HEK293 (cell line): ENCODE measurements around the gene RHBDD1.

Experiments
- CTCF ChIA-PET: fragments of 350-600 bp; formaldehyde crosslinking; extraction: SDS; loops from one replicate; lab custom pipeline; 2021; ENCODE audit warnings: antibody characterized with exemption; lab: Yijun Ruan, JAX
- POLR2A ChIA-PET: fragments of 300-600 bp; formaldehyde crosslinking; extraction: SDS; loops from one replicate; lab custom pipeline; 2020; ENCODE audit warnings: antibody characterized with exemption, inconsistent platforms; lab: Yijun Ruan, JAX
- H3K27ac ChIP-seq: fragments of 200-500 bp; sonication (Bioruptor generic); 2 replicates; pipeline ENCODE4 v1.5.1; 2014; ENCODE audit warnings: low read depth, low read length, control low read depth, inconsistent platforms; ENCODE audit errors: extremely low read depth
- H3K36me3 ChIP-seq, 2 experiments: fragments of 200-500 bp in 1 of 2; sonication (Bioruptor generic) in 1 of 2; 1 replicate in 1 of 2; 2 replicates in 1 of 2; pipeline ENCODE4 v1.5.1; 2014 to 2017; ENCODE audit warnings: inconsistent platforms in 2 of 2, low read length in 2 of 2; ENCODE audit not compliant: control insufficient read depth in 2 of 2, insufficient read depth in 1 of 2
- H3K4me1 ChIP-seq: fragments of 200-500 bp; sonication (Bioruptor generic); 2 replicates; pipeline ENCODE4 v1.5.1; 2014; ENCODE audit warnings: mild to moderate bottlenecking, low read length, inconsistent platforms; ENCODE audit not compliant: control insufficient read depth, insufficient read depth
- H3K4me3 ChIP-seq: 2 replicates; pipeline ENCODE4 v1.5.1; 2011; ENCODE audit warnings: low read depth, mild to moderate bottlenecking, control low read depth, low read length, moderate library complexity
- H3K9me3 ChIP-seq: fragments of 200-500 bp; sonication (Bioruptor generic); 2 replicates; pipeline ENCODE4 v1.5.1; 2014; ENCODE audit warnings: low read depth, low read length, inconsistent platforms; ENCODE audit not compliant: control insufficient read depth, insufficient read depth
- GLIS2 ChIP-seq: fragments of 450-650 bp; formaldehyde crosslinking; IDR thresholded peaks from 2 replicates; pipeline ENCODE4 v1.5.1; 2016; ENCODE audit warnings: missing biosample characterization, missing genetic modification characterization
- HIC1 ChIP-seq: fragments of 450-650 bp; formaldehyde crosslinking; IDR thresholded peaks from 2 replicates; pipeline ENCODE4 v1.5.1; 2016; ENCODE audit warnings: missing biosample characterization, missing genetic modification characterization
- MZF1 ChIP-seq: fragments of 450-650 bp; formaldehyde crosslinking; IDR thresholded peaks from 2 replicates; pipeline ENCODE4 v1.5.1; 2017; ENCODE audit warnings: missing biosample characterization, missing genetic modification characterization, borderline replicate concordance
- PRDM6 ChIP-seq: fragments of 450-650 bp; formaldehyde crosslinking; IDR thresholded peaks from 2 replicates; pipeline ENCODE4 v1.5.1; 2017; ENCODE audit warnings: missing biosample characterization, missing genetic modification characterization
- ZFP37 ChIP-seq: fragments of 450-650 bp; formaldehyde crosslinking; IDR thresholded peaks from 2 replicates; pipeline ENCODE4 v1.5.1; 2016; ENCODE audit warnings: missing biosample characterization, missing genetic modification characterization
- ZNF366 ChIP-seq: fragments of 450-650 bp; formaldehyde crosslinking; conservative IDR thresholded peaks from 2 replicates; pipeline ENCODE4 v1.5.1; 2016; ENCODE audit warnings: missing biosample characterization, missing genetic modification characterization
- ZNF571 ChIP-seq: fragments of 450-650 bp; formaldehyde crosslinking; IDR thresholded peaks from 2 replicates; pipeline ENCODE4 v1.5.0; 2017; ENCODE audit warnings: missing biosample characterization, missing genetic modification characterization
- ZNF585B ChIP-seq: fragments of 450-650 bp; formaldehyde crosslinking; IDR thresholded peaks from 2 replicates; pipeline ENCODE4 v1.5.1; 2016; ENCODE audit warnings: missing biosample characterization, missing genetic modification characterization
- ZNF623 ChIP-seq: fragments of 450-650 bp; formaldehyde crosslinking; IDR thresholded peaks from 2 replicates; pipeline ENCODE4 v1.5.1; 2016; ENCODE audit warnings: missing biosample characterization, missing genetic modification characterization
- ZNF654 ChIP-seq: fragments of 450-650 bp; formaldehyde crosslinking; IDR thresholded peaks from 2 replicates; pipeline ENCODE4 v1.5.1; 2016; ENCODE audit warnings: low read depth, missing biosample characterization, missing genetic modification characterization
- ZNF660 ChIP-seq: fragments of 450-650 bp; IDR thresholded peaks from 2 replicates; pipeline ENCODE4 v1.5.1; 2018; ENCODE audit warnings: missing biosample characterization, mild to moderate bottlenecking, missing genetic modification characterization
- ZSCAN30 ChIP-seq: fragments of 450-650 bp; IDR thresholded peaks from 2 replicates; pipeline ENCODE4 v1.5.1; 2018; ENCODE audit warnings: missing biosample characterization, mild to moderate bottlenecking, missing genetic modification characterization, moderate library complexity
- TF ChIP-seq, protein P1 (sequence below): fragments of 450-650 bp; formaldehyde crosslinking; IDR thresholded peaks from 2 replicates; pipeline ENCODE4 v1.5.1; 2016; ENCODE audit warnings: missing biosample characterization, missing genetic modification characterization
- TF ChIP-seq, protein P2 (sequence below): fragments of 450-650 bp; formaldehyde crosslinking; IDR thresholded peaks from 2 replicates; pipeline ENCODE4; 2016; ENCODE audit warnings: missing biosample characterization, missing genetic modification characterization
- TF ChIP-seq, protein P3 (sequence below): fragments of 450-650 bp; formaldehyde crosslinking; IDR thresholded peaks from 2 replicates; pipeline ENCODE4 v1.5.1; 2016; ENCODE audit warnings: missing biosample characterization, missing genetic modification characterization

Gene RHBDD1

DNA sequence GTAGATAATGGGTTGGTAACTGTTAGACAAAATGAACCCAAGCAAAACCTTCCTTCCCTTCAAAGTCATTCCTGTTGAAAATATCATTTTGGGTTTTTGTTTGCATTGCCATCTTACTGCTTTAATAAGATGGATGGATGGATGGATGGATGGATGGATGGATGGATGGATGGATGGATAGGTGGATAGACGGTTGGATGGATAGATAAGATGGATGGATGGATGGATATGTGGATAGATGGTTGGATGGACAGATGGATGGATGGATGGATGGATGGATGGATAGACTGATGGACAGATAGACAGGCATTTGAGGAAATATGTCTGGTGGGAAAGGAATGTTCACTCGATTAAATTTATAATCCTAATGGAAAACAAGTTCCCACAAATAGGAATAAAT is 194.9 kb downstream of the RHBDD1 start:
- H3K27ac ChIP-seq: no peak overlapping the region
- H3K9me3 ChIP-seq: no peaks in the 10 kb centered on the region
- no peaks in the 10 kb centered on the region for H3K36me3 ChIP-seq
- POLR2A ChIA-PET: no interaction called here
- TF ChIP-seq HIC1: no peak
- peak; percentile 91 for TF ChIP-seq ZNF366
- TF ChIP-seq ZNF623 (tag by site-specific recombination): no peak
- H3K4me1 ChIP-seq: no peaks in the 10 kb centered on the region
- CTCF ChIA-PET: interaction anchor here (0.5 kb wide), 1 partner anchor 1682 kb away, joined by 4 read pairs; no protein-coding TSS in a partner anchor
- H3K4me3 ChIP-seq: no peak overlapping the region

DNA sequence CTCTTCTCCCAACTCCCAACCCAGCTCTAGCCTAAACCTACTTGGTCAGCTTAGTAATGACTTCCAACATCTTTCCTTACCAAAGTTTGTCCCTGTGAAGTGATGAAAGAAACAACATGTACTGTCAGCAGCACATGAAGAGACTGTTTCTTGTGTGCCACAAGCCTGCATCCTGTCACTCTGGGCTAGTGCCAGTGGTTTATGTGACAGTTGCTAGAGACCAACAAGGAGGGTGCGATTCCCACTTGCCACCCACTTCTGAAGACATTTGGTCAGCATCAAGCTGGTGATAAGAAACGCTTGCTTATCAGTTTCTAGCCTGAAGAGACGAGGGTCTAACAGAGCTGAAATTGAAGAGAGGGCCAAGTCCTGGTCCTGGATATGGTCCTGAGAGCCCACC is 195.5 kb downstream of the RHBDD1 start:
- Histone ChIP-seq H3K36me3 (no peaks in the 10 kb centered on the region), H3K4me3 (no peak overlapping the region), H3K27ac (no peak overlapping the region), H3K9me3 (no peaks in the 10 kb centered on the region), H3K4me1 (no peaks in the 10 kb centered on the region)
- TF ChIP-seq ZFP37 (tag by site-specific recombination): no peak
- TF ChIP-seq ZNF571 (tag by site-specific recombination): no peak
- TF ChIP-seq ZNF585B (tag by site-specific recombination): no peak
- TF ChIP-seq ZNF660: no peak
- TF ChIP-seq, protein P1, sequence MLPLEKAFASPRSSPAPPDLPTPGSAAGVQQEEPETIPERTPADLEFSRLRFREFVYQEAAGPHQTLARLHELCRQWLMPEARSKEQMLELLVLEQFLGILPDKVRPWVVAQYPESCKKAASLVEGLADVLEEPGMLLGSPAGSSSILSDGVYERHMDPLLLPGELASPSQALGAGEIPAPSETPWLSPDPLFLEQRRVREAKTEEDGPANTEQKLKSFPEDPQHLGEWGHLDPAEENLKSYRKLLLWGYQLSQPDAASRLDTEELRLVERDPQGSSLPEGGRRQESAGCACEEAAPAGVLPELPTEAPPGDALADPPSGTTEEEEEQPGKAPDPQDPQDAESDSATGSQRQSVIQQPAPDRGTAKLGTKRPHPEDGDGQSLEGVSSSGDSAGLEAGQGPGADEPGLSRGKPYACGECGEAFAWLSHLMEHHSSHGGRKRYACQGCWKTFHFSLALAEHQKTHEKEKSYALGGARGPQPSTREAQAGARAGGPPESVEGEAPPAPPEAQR (tag by site-specific recombination): no peak
- no peak for TF ChIP-seq PRDM6 (tag by site-specific recombination)
- TF ChIP-seq MZF1: no peak
- no peak for TF ChIP-seq GLIS2
- TF ChIP-seq, protein P2, sequence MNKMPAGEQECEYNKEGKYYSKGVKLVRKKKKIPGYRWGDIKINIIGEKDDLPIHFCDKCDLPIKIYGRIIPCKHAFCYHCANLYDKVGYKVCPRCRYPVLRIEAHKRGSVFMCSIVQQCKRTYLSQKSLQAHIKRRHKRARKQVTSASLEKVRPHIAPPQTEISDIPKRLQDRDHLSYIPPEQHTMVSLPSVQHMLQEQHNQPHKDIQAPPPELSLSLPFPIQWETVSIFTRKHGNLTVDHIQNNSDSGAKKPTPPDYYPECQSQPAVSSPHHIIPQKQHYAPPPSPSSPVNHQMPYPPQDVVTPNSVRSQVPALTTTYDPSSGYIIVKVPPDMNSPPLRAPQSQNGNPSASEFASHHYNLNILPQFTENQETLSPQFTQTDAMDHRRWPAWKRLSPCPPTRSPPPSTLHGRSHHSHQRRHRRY (tag by site-specific recombination): no peak
- ChIA-PET CTCF (interaction anchor here (3.6 kb wide), 1 partner anchor 12 kb away, joined by 23 read pairs; no protein-coding TSS in a partner anchor), POLR2A (no interaction called here)

DNA sequence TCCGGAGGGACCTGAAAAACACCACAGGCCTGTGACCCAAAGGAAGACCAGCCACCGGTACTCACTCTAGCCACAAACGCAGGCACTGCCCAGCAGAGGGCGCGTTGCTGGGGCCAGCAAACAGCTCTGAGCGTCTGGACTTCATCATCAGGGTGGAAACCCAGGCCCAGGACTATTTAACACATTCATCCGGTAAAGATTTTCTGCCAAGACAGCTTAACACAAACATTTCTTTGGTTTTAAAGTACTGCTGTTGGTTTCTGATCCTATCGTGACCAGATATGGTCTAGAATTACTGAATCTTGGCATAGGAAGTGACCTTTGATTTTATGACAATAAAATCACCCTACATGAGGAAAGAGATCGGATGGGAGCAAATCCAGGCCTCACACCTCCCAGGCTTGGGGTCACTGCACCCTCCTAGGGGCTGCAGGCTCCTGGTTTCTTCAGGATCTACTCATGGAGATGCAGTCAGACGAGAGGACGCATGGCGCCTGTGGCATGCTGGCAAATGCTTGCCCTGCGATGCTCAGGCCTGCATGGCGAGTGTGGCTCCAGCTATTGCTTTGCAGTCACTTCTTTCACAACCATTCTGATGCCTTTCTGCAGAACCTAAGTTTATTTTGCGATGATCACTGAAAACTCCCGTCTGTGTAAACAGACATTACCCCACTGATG is 197.8 kb downstream of the RHBDD1 start:
- Histone ChIP-seq H3K4me1 (no peaks in the 10 kb centered on the region), H3K9me3 (no peaks in the 10 kb centered on the region)
- CTCF ChIA-PET: interaction anchor here (0.6 to 3.6 kb wide), 17 partner anchors 9 to 1952 kb away, joined by 3 to 23 read pairs (median 4); no protein-coding TSS in a partner anchor
- TF ChIP-seq ZNF654: 0 out of 2 replicates have a peak, but pooled peaks have one; percentile 7
- TF ChIP-seq ZSCAN30 (tag by site-specific recombination): no peak
- TF ChIP-seq ZNF660: 0 out of 2 replicates have a peak, but pooled peaks have one; percentile 34
- TF ChIP-seq, protein P3, sequence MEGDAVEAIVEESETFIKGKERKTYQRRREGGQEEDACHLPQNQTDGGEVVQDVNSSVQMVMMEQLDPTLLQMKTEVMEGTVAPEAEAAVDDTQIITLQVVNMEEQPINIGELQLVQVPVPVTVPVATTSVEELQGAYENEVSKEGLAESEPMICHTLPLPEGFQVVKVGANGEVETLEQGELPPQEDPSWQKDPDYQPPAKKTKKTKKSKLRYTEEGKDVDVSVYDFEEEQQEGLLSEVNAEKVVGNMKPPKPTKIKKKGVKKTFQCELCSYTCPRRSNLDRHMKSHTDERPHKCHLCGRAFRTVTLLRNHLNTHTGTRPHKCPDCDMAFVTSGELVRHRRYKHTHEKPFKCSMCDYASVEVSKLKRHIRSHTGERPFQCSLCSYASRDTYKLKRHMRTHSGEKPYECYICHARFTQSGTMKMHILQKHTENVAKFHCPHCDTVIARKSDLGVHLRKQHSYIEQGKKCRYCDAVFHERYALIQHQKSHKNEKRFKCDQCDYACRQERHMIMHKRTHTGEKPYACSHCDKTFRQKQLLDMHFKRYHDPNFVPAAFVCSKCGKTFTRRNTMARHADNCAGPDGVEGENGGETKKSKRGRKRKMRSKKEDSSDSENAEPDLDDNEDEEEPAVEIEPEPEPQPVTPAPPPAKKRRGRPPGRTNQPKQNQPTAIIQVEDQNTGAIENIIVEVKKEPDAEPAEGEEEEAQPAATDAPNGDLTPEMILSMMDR (tag by site-specific recombination): peak; percentile 30; the same call in 1 of the 2 replicates
- TF ChIP-seq, all 188 proteins: peak for 3
- POLR2A ChIA-PET: no interaction called here
- Histone ChIP-seq H3K36me3 (no peaks in the 10 kb centered on the region), H3K27ac (no peak overlapping the region), H3K4me3 (no peak overlapping the region)
